ENCODE measurements around the gene FBXL17. TPM values are rescaled to one million over a fixed set of nuclear protein-coding genes. Genes with fewer than 3 reads are reported as not detected.

FBXL17 gene
- total RNA-seq, 4 donors from 2014 or later: 10.7 to 31.6 (median 22.1) TPM

DNA sequence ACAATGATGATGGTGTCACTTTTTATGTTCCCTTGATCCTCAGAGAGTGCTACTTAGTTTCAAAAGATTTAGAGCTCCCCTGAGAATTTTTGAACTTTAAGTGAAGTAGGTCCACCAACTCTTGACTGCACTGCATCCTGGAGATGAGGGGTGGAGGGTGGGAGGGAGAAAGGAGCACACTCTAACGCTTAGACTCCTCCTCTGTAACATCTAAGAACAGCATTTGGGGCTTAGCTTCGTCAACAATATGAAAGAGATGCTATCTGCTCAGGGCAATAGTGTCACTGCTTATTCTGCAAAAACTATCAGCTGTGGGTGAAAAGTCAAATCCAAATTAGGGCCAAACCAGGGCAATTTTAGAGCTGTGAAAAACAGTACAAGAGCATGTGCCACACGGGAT, 468.4 kb downstream of the FBXL17 start:
- no peak overlapping the region for H3K4me3 ChIP-seq
- no peaks in the 10 kb centered on the region for H3K27me3 ChIP-seq
- no peaks in the 10 kb centered on the region for H3K4me1 ChIP-seq
- no peak for TF ChIP-seq POLR2A (IDR thresholded peaks at IDR 0.05)
- TF ChIP-seq, protein P1, sequence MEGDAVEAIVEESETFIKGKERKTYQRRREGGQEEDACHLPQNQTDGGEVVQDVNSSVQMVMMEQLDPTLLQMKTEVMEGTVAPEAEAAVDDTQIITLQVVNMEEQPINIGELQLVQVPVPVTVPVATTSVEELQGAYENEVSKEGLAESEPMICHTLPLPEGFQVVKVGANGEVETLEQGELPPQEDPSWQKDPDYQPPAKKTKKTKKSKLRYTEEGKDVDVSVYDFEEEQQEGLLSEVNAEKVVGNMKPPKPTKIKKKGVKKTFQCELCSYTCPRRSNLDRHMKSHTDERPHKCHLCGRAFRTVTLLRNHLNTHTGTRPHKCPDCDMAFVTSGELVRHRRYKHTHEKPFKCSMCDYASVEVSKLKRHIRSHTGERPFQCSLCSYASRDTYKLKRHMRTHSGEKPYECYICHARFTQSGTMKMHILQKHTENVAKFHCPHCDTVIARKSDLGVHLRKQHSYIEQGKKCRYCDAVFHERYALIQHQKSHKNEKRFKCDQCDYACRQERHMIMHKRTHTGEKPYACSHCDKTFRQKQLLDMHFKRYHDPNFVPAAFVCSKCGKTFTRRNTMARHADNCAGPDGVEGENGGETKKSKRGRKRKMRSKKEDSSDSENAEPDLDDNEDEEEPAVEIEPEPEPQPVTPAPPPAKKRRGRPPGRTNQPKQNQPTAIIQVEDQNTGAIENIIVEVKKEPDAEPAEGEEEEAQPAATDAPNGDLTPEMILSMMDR (IDR thresholded peaks at IDR 0.05): no peak
- no peaks in the 10 kb centered on the region for H3K36me3 ChIP-seq
- no peak overlapping the region for H3K27ac ChIP-seq
- no peaks in the 10 kb centered on the region for H3K9me3 ChIP-seq
- no peak for DNase-seq

DNA sequence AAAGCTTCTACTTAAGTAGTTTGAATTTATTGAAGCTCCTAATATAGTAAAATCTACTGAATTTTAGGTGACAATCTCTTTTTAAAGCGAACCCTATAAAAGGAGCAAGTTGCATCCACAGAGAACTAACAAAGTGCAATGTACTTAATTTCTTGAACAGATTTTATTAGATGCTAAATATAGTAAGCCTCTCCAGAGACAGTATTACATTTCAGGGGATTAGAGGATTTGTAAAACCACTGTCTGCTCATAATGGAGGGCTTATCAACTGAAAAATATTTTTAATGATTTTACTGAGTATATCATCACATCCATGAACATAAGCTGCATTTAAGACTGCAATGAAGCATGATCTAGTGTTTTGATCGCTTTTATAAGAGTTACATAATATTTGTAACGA, 481.2 kb downstream of the FBXL17 start:
- Histone ChIP-seq H3K4me3 (no peak overlapping the region), H3K36me3 (no peaks in the 10 kb centered on the region), H3K4me1 (no peaks in the 10 kb centered on the region), H3K27ac (no peak overlapping the region), H3K9me3 (no peaks in the 10 kb centered on the region), H3K27me3 (no peaks in the 10 kb centered on the region)
- TF ChIP-seq, protein P1 (IDR thresholded peaks at IDR 0.05): no peak
- no peak for TF ChIP-seq POLR2A (IDR thresholded peaks at IDR 0.05)
- no peak for DNase-seq

DNA sequence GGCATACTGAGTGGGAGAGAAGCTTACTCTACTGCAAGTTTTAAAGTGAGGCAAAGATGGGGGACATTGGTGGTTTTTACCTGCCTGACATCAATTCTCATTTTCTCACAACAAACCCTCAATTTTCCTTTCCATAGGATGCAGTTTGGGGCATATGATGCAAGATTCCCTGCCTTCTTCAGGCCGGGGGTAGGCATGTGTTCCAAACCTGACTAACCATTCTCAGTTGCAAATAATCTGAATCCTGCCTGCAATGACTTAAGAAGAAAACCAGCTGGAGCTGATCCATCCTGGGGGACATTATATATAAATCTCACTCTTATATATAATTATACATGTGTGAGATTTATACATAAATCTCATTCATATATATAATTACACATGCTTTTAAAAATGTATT, 487.5 kb downstream of the FBXL17 start:
- Histone ChIP-seq H3K4me1 (peaks cover 0 to 7% (median 0%) of the 10 kb centered on the region in 4 donors), H3K9me3 (no peaks in the 10 kb centered on the region), H3K4me3 (no peak overlapping the region), H3K27me3 (no peaks in the 10 kb centered on the region), H3K36me3 (no peaks in the 10 kb centered on the region), H3K27ac (no peak overlapping the region)
- TF ChIP-seq, protein P1 (IDR thresholded peaks at IDR 0.05): no peak
- no peak for TF ChIP-seq POLR2A (IDR thresholded peaks at IDR 0.05)
- DNase-seq: no peak

DNA sequence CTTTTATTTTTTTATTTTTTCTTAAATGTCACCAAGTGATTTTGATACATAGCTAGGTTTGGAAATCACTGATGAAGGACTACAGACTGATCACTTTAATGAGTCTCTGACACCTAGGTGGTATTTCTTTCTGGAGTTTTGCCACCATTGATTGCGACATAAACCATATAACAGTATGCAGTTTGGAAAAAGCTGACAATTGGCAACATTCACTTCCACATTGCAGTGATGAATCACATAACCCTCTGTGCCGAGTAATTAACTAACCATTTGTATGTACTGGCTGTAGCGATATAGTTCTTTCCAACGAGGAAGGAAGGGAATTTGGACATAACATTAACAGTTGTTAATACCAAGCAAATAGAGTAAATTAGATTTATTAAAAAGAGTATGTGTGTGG, 488.3 kb downstream of the FBXL17 start:
- no peaks in the 10 kb centered on the region for H3K27me3 ChIP-seq
- H3K9me3 ChIP-seq: no peaks in the 10 kb centered on the region
- H3K4me3 ChIP-seq: no peak overlapping the region
- no peak for DNase-seq
- TF ChIP-seq, protein P1 (IDR thresholded peaks at IDR 0.05): no peak
- TF ChIP-seq POLR2A (IDR thresholded peaks at IDR 0.05): no peak
- H3K4me1 ChIP-seq: peaks cover 0 to 7% (median 0%) of the 10 kb centered on the region in 4 donors
- no peaks in the 10 kb centered on the region for H3K36me3 ChIP-seq
- no peak overlapping the region for H3K27ac ChIP-seq

DNA sequence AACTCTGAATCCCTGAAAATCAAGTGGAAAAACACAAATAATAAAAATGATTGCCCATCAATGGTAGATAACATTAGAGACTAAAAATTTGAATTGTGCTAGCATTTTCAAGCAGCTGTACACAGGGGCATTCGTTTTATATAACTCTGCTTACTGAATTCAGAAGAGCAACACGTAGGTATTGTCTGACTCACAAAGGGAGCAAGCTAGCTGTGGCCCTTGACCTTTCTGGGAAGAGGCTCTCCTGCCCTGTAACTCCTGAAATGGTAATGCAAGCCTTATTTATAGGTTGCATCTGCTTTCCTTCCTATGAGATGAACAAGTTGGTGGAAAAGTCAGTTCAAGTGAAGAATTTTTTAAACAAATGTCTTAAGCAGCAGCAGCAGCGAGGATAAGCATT, 492.5 kb downstream of the FBXL17 start:
- Histone ChIP-seq H3K27ac (no peak overlapping the region), H3K36me3 (no peaks in the 10 kb centered on the region), H3K9me3 (no peaks in the 10 kb centered on the region), H3K4me1 (peaks cover 0 to 7% (median 0%) of the 10 kb centered on the region in 4 donors), H3K4me3 (no peak overlapping the region), H3K27me3 (no peaks in the 10 kb centered on the region)
- DNase-seq: no peak
- no peak for TF ChIP-seq POLR2A (IDR thresholded peaks at IDR 0.05)
- TF ChIP-seq, protein P1 (IDR thresholded peaks at IDR 0.05): no peak

DNA sequence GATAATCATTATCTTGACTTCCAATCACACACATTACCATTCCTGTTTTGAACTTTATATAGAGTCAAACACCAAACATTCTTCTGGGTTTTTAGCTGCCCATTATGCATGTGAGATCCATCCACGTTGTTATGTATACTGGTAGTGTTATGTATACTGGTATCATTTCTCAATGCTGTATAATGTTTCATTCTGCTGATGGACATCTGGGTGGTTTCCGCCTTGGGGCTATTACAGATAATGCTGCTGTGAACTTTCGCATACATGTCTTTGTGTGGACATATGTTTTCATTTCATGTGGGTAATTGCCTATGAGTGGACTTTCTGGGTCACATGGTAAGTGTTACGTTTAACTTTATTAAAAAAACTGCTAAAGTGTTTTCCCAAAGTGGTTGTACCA, 493.4 kb downstream of the FBXL17 start:
- no peaks in the 10 kb centered on the region for H3K36me3 ChIP-seq
- no peak overlapping the region for H3K27ac ChIP-seq
- H3K9me3 ChIP-seq: no peaks in the 10 kb centered on the region
- no peaks in the 10 kb centered on the region for H3K27me3 ChIP-seq
- no peak for DNase-seq
- TF ChIP-seq, protein P1 (IDR thresholded peaks at IDR 0.05): no peak
- TF ChIP-seq POLR2A (IDR thresholded peaks at IDR 0.05): no peak
- H3K4me3 ChIP-seq: no peak overlapping the region
- H3K4me1 ChIP-seq: peaks cover 0 to 5% (median 0%) of the 10 kb centered on the region in 4 donors

Measured in Peyer's patch (tissue), 4 donors.